ENCODE measurements around the gene OXCT2.

The OXCT2 gene

DNA sequence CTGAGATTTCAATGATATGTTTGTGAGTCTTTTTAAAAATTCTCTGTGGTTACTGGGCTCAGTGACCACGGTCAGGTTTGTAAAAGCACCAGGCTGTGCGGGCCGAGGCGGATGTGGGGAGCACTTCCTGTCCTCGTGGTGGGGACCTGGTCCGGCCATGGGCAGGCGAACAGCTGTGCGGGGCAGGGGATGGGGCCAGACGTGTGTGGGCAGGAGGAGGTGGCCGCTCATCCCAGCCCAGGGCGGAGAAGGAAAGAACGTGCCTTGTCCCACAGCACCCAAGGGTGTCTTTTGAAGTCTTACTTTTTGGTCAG is 5.2 kb upstream of the OXCT2 start:
- TF ChIP-seq, protein P1, sequence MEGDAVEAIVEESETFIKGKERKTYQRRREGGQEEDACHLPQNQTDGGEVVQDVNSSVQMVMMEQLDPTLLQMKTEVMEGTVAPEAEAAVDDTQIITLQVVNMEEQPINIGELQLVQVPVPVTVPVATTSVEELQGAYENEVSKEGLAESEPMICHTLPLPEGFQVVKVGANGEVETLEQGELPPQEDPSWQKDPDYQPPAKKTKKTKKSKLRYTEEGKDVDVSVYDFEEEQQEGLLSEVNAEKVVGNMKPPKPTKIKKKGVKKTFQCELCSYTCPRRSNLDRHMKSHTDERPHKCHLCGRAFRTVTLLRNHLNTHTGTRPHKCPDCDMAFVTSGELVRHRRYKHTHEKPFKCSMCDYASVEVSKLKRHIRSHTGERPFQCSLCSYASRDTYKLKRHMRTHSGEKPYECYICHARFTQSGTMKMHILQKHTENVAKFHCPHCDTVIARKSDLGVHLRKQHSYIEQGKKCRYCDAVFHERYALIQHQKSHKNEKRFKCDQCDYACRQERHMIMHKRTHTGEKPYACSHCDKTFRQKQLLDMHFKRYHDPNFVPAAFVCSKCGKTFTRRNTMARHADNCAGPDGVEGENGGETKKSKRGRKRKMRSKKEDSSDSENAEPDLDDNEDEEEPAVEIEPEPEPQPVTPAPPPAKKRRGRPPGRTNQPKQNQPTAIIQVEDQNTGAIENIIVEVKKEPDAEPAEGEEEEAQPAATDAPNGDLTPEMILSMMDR (IDR thresholded peaks at IDR 0.05): no peak

DNA sequence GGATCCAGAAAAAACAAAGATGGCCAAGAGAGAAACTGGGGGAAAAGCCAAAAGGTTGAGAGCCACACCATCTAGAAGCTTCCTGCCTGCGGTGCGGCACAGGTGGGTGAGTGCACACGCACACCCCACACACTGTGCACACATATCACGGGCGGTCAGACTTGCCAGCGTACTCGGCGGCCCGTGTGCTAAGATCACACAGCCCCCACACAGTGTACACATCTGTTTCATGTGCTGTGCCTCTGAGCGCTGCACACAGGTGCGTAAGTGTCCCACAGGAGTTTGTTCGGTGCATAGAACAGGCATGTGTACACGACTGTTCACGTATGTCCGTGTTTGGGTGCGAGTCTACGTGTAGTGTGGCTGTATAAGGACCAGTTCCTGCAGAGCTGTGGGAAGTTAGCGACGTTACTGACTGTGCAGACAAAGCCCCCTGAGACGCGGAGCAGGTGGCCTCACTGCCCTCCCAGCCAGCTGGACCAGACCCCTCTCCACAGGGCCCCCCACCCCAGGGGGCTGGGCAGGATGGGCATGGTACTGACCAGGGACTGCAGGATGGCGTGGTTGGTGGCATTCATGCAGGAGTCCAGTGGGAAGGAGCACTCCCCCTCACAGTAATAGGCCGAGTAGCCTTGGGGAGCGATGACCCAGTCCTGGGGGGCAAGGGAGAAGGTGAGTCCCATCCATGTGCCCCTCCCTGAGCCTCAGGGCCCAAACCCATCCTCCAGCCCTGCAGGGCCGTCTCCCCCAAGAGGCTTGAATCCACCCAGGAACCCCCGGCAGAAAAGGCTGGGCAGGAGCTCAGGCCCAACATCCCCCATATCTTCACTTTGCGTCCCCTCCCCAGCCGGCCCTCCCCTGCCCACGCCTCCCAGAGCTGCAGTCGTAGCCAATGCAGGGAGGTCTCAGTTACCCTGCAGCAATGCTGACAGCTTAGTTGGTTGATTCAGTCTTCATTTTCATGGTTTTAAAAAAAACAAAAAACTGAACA is 8.3 kb downstream of the OXCT2 start:
- TF ChIP-seq, protein P1 (IDR thresholded peaks at IDR 0.05): no peak

DNA sequence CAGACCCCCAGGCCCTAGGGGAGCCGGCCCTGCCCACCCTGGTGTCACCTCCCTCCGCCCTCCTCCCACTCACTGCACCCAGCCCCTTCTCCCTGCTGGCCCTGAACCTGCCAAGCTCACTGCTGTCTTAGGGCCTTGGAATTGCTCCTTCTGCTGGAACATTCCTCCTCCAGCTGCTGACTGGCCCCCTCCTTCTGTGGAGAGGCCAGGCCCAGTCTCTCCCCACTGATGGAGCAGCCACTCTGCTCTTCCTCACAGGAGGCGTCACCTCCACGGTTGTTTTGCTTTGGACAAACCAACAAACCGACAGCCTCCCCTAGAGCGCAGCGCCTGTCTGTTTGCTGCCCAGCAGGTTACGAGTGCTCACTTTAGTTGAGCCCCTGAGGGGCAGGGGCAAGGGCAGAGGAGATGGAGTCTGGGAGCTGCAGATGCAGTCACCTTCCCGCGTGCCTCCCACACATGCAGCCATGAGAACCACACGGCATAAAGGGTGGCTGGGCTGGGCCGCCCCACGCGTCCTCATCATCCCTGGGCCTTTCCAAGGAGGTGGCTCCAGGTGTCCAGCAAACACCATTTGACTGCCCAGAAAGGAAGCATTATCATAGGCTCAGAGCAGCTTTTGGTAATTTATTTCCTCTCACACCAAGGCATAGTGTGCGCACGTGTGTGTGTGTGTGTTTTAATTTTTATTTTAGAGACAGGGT is 9.4 kb downstream of the OXCT2 start:
- TF ChIP-seq, protein P1 (IDR thresholded peaks at IDR 0.05): no peak

DNA sequence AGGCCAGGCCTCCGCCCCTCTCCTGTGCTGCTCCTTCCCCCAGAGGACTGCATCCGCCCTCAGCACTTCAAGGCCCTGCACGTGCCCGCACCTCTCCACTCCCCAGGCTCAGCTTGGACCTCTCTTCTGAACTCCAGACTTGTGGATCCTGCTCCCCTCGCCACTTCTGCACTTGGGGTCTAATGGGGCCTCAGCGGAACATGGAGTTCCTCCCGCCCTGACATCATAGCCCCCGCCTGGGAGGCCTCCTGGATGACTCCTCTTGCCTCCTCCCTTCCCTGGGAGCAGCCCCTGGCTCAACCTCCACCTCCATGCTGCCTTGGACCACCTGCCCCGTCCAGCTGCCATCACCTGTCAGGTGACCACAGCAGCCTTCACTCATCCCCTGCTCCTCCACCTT is 10.1 kb downstream of the OXCT2 start:
- TF ChIP-seq, protein P1 (IDR thresholded peaks at IDR 0.05): no peak

DNA sequence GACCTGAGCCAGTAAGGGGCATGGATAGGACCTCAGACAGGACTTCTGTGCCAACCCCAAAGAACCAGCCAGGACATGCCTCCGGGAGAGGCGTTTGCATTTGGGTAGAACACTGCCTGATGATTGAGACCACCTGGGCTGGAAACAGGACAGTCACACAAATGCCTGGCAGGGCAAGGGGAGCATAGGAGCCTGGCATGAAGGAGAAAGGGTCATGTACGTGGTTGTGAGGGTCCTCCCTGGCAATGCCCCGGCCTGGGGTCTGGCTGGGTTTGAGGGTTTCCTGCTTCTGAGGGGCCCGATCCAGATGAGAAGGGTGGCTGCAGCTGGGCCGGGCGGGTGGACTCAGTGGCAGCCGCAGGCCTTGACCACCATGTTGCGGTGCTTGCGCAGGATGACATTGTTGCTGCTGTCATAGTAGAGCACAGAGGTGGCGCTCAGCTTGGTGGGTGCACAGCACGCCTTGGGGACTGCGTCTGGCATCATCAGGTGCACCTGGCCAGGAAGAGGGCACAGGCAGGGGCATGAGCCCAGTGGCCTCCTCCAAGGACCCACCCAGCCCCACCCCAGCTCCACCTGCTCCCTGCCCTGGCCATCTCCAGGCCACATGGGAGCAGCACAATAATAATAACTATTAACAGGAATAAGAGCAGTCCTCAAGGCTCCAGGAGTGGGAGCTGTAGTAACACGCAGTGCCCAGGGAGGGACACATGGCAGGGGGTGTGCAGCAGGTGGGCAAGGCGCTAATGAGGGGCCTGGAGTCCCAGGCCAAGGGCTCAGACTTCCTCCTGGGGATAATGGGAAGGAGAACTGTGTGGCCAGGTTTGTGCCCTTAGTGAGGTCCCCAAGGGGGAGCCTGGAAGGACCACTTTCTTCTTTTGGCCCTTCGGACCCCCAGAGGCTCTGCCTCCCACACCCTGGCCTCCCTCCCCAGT is 10.8 kb downstream of the OXCT2 start:
- TF ChIP-seq, protein P1 (IDR thresholded peaks at IDR 0.05): no peak

DNA sequence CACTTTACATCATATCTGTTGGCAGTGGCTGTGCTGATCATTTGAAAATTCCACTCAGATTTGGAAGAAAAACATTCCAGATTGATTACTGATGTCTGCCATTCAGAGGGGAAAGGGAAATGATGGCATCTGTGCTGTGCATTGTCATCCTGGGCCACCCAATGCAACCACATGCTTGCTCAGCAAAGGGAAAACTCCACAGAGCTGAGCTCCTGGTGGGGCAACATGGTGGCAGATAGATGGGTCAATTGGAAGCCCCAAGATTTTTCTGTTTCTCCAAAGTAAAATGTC is 11.8 kb downstream of the OXCT2 start:
- TF ChIP-seq, protein P1 (IDR thresholded peaks at IDR 0.05): no peak

Measured in LNCAP (cell line).